CD4-positive, alpha-beta T cell treated with Interleukin-12 subunit alpha and Interleukin-12 subunit beta, for 1 hour (primary cell): Measurements from ENCODE around the gene TRIP12.
"Not testable (repeated sequence)": the region's sequence is repeated elsewhere in the genome, so short reads cannot be mapped to it uniquely, and the experiment has no call there.

ENCODE experiments used
- DNase-seq: peaks from one replicate; pipeline ENCODE4 v3.0.0-alpha.2; 2020

Gene TRIP12

DNA sequence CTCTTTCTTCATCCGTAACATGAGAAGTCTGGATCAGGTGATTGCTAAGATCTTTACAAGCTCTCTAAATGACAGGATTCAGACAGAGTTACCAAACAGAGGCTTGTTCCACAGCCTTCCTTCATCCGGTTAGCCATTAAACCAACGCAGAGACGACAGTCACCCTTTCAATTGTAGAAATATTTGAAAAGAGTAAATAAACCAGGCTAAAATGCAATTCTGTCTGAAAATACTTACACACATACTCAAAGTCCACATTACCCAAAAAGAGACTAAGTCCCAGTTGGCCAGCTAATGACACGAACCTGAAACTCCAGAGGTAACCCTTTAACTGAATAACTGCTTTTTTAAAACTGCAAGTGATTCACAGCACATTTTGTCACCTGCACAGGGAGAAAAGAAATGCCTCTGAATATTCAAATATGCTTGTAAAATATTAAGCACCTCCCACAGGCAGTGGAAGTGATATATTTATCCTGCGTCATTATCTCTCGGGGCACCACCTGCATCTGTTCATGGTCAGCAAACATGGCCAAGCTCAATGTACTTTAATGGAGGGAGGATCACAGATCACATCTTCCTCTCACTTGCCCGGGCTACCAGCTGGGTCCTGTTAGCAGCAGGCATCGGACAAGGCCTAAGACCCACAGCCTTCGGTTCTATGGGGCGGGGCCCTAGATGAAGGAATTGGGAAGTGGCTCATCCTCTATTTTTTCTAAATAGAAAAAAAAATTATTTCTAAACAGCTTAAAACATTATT, 168.7 kb downstream of the TRIP12 start:
- no peak for DNase-seq

DNA sequence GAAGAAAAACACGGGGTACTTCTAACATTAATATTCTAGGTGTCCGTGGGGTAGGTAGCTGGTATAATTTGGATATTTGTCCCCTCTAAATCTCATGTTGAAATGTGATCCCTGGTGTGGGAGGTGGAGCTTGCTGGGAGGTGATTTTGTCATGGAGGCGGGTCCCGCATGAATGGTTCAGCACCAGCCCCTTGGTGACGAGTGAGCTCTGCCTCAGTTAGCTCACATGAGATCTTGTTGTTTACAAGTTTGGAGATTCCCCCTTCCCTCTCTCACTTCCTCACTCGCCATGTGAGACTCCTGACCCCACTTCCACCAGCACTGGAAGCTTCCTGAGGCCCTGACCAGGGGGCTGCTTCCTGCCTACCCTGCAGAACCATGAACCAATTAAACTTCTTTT, 172.0 kb downstream of the TRIP12 start:
- no peak for DNase-seq

DNA sequence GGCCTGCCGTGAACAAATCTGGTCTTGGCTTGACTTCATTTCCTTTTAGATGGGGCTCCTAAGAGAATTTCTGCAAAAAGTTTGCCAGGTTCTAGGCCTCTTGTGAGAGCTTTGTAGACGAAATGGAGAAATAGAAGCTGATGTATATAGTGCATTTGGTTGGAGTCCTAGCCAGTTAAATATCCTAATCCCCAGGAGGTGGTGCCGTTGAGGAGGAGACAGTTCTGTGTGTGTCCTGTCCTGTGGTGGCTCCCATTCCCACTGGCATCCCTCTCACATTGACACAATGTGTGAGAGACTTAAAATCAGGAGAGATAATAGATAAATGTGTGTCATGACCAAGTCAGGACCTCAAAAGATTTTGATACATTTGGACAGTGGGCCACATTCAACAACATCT, 172.9 kb downstream of the TRIP12 start:
- DNase-seq: no peak

DNA sequence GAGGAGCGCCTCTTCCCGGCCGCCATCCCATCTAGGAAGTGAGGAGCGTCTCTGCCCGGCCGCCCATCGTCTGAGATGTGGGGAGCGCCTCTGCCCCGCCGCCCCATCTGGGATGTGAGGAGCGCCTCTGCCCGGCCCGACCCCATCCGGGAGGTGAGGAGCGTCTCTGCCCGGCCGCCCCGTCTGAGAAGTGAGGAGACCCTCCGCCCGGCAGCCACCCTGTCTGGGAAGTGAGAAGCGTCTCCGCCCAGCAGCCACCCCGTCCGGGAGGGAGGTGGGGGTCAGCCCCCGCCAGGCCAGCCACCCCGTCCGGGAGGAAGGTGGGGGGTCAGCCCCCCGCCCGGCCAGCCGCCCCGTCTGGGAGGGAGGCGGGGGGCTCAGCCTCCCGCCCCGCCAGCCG, 179.1 kb downstream of the TRIP12 start:
- DNase-seq: not testable (repeated sequence)

DNA sequence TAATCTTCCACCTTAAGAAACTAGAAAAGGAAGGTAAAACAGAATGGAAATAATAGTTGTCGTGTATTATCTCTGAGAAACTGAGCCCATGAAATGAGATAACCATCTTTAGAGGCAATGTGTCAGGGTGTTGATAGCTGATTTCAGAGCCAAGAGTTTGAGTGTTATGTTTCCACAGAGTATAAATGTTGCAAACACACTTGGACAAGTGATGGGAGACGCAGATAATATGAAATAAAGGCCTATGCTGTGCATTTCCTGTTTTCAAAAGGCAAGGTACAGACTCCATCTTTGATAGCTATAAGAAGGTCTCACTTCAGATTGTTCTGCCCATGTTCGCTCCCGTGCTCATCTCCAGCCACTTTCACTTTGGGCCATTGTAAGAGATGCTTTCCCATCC, 181.5 kb downstream of the TRIP12 start:
- DNase-seq: no peak

DNA sequence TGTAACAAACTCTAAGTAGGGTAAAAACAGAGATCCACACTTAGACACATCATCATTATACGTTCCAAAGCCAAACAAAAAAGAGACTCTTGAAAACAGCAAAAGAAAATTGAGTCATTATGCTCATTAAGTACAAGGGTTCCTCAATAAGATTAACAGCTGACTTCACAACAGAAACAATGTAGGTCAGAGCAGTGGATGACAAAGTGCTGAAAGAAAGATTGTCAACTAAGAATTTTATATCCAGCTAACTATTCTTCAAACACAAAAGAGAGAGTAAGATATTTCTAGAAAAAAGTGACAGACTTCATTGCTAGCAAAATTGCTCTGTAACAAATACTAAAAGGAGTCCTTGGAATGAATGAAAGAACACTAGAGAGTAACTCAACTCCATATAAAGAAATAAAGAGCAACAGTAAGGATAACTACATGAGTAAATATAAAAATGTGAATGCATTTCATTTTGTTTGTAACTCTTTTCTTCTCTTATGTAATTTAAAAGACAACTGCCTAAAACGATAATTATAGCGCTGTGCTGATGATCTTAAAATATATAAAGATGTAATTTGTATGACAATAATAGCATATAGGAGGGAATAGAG, 183.7 kb downstream of the TRIP12 start:
- no peak for DNase-seq

DNA sequence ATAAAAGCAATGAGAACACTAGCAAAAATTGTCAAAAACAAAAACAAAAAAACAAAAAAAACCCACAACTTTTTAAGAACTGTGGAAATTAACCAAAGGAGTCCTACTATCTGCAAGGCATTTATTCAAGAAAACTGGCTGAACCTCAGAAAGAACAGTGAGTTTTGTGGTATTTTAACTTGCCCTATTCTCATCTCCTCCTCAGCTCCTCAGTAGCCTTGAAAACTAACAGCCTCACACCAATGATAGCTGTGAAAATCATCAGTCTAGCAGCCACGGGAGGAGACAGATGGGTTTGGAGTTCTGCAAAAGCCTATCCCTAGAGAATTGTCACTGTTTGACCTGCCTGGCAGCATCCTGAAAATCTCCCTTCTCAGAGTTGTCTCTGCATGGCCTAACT, 187.4 kb downstream of the TRIP12 start:
- DNase-seq: no peak

DNA sequence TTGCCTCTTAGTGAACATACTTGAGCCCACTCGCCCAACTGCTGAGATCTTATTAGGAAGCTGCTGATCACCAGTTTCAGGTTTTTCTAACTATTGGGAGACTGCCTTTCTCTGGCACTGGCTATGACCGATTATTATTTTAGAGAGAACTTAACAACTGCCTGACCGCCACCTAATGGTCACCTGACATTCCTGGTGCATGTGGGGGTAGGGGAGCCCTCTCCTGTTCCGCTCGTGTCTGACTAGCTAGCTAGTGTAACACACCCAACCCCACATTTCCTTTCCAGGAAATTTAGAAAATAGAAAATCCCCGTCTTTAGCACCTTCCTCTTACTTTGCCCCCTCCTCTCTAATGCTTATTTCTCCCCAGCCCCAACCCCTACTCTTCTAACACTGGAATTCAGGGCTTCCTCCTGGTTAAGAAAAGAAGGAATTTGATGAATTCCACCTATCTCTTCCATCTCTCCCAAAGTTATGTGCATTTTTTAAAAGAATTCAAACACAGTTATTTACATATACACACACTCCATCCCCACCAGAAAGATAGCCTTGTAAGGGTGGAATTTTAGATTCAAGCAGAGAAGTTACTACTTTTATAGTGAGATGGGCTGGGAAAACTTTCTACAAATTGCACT, 188.1 kb downstream of the TRIP12 start:
- no peak for DNase-seq

DNA sequence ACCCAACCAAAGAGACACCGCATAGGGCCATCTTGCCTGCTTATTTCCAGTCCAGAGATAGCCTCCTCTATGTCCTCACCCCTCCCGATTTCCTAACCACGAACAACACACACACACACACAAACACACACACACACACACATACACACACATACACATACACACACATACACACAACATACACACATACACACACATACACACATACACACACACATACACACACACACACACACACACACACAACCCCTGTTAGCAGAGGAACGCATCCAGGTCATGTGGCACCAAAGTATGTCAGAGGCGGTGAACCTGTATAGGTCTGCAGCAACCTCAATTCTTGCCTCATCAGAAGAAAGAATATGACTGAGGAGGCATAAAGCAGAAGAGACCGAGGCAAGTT, 188.9 kb downstream of the TRIP12 start:
- DNase-seq: no peak

DNA sequence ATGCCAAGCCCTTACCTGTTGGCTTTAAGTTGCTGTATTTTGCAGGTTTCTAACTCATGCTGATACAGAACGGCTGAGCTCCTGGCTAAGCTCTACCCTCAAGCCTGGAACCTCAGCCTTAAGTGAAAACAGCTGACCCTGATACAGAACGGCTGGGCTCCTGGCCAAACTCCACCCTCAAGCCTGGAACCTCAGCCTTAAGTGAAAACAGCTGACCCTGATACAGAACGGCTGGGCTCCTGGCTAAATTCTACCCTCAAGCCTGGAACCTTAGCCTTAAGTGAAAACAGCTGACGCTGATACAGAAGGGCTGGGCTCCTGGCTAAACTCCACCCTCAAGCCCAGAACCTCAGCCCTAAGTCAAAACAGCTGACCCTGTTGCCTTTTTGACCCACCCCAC, 189.9 kb downstream of the TRIP12 start:
- no peak for DNase-seq

DNA sequence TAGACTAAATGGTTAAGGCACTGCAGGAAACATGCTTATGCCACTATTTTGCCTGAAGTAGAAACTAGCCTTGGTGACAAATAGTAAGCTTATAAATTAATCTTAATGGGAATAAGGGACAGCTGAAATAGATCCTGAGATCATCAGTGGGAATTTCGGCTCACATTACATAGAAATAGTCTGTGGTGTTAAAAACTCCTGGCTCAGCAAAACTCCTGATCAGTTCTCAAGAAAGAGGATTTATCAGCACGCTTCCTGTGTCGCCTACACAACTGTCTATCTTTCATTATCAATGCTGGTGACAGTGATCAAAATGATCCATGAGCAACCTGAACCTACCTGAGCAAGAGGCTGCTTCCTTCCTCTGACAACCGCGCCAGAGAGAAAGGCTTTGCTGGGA, 190.4 kb downstream of the TRIP12 start:
- no peak for DNase-seq

DNA sequence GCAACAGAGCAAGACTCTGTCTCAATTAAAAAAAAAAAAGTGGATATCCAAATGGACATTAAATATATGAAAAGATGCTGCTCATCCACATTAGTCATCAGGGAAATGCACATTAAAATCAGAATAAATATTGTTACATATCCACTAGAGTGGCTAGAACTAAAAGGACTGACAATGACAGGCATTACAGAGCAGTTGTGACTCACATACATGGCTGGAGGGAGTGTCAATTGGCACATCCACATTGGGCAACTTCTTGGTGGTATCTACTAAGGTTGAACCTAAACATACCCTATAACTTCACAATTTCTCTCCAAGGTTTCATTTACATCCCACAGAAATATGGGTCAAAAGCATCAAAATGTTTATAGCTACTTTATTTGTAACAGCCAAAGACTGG, 193.4 kb downstream of the TRIP12 start:
- no peak for DNase-seq

DNA sequence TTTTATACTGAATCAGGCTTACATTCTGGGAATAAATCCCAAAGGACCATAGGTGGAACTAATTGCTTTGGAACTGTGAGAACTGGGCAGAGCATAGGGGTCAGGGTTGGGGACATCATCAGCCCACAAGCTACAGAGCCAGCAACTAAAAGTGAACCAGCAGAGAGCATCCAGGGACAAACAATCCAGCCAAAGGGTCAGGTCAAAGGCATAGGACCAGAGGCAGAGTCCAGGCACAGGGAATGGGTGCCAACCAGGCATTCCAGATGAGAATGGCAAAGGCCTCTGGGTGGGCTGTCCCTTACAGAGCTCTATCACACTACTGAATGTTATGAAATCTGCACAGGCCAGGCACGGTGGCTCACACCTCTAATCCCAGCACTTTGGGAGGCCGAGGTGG, 195.2 kb downstream of the TRIP12 start:
- no peak for DNase-seq

DNA sequence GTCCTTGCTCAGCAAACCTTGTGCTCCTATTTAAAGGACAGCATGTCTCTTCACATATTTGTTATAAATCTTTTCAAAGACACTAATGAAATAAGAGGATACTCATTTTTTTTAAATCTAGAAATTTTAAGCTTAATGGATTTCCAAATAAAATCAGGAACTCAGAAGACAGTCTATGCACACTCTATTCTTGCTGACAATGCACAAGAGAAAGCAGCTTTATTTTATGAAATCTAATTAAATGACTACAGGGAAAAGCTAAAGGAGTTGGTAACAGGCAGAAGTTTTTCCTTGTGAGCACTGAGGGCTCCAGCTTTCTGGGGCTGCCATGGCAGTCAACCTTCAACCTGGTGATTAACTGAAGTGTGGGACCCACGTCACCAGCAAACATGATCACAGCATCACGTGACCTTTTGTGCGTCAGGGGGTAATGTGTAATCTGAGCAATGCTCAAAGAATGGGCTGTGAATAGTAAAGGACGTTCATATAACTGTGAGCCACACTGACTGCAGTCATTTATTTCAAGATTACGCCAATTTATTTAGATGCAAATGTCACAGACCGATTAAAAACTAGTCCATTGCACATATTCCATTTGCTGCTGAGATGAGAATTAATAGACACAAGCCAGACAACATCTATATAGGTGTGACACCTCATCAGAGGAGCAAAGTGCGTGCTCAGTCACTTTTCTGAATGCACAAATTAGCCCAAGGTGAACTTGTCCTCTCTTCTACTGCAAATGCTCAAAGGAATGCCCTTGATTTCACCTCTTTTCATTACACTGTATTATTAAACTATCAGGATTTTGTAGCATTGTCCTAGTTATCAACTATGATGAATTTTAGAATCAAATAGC, 195.9 kb downstream of the TRIP12 start:
- DNase-seq: no peak

DNA sequence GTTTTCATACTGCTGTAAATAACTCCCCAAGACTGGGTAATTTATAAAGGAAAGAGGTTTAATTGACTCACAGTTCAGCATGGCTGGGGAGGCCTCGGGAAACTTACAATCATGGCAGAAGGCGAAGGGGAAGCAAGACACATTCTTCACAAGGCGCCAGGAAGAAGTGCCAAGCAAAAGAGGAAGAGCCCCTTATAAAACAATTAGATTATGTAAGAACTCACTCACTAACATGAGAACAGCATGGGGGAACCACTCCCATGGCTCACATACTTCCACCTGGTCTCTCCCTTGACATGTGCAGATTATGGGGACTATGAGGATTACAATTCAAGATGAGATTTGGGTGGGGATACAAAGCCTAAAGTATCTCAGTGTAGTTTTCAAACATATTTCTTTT, 198.6 kb downstream of the TRIP12 start:
- DNase-seq: not testable (repeated sequence)

DNA sequence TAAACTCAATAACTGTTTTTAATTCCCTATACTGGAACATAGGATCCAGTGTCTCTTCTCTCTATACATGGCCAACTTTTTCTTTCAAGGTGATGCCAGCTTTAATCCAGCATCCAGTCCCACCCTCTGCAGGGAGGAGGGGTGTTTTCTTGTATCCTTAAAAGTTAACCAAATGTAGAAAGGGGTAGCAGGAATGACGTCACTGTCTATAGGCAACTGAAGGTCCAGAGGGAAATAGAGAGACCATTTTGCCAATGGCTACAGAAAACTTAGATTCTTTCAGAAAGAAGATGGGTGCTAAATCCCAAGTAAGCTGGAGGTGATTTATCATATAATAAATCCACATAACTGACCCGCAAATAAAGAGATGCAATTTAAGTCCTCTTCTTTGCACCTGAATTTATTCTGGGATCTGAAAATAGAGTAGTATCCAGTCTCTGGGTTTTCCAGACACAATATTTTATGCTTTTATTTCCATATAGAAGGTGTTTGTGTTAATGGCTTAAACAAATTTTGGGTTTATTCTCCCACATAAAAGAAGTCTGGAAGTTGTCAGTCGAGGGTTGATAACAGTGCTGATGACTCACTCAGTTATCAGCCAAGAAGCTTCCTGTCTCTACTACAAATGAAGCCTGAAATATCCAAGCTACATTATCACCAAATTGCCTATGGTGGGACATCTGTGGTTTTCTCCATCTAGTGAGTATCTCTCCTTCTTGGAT, 201.7 kb downstream of the TRIP12 start:
- DNase-seq: no peak

DNA sequence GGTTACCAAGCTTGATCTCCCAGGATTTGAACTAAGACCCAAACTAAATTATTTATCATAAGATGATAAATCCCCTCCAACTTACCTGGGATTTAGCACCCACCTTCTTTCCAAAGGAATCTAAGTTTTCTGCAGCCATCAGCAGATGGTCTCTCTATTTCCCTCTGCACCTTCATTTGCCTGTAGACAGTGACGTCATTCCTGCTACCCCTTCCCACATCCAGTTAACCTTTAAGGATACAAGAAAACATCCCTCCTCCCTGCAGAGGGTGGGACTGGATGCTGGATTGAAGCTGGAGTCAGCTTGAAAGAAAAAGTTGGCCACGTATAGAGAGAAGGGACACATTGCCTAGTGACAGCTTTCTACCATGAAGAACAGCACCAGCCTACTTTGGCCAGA, 203.8 kb downstream of the TRIP12 start:
- DNase-seq: no peak

DNA sequence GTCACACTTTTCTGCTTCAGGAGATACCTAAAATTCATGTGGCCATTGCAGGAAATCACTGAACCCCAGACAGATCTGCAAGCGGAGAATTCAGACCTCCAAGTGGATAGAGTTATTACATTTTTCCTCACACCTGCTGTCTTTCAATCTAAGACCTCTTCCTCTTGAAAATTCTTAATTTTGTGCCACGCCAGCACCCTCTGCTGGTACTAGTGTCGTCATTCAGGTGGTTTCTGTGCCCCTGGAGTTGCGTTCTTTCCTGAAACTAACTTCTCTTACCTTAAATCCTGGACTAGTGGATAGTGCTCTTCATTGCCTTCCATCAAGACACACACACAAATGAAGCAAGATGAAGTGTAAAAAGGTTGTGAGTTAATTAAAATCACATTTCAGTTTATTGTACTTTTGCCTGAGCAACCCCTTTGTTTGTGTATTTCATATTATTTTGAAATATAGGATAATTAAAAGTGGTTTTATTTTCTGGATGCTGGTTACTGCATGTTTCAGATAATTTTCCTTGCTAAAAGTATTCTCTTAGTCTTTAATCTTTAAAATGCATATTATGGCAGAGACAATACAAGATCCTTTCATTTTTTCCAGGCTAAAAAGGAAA, 205.8 kb downstream of the TRIP12 start:
- DNase-seq: peak; percentile 24

DNA sequence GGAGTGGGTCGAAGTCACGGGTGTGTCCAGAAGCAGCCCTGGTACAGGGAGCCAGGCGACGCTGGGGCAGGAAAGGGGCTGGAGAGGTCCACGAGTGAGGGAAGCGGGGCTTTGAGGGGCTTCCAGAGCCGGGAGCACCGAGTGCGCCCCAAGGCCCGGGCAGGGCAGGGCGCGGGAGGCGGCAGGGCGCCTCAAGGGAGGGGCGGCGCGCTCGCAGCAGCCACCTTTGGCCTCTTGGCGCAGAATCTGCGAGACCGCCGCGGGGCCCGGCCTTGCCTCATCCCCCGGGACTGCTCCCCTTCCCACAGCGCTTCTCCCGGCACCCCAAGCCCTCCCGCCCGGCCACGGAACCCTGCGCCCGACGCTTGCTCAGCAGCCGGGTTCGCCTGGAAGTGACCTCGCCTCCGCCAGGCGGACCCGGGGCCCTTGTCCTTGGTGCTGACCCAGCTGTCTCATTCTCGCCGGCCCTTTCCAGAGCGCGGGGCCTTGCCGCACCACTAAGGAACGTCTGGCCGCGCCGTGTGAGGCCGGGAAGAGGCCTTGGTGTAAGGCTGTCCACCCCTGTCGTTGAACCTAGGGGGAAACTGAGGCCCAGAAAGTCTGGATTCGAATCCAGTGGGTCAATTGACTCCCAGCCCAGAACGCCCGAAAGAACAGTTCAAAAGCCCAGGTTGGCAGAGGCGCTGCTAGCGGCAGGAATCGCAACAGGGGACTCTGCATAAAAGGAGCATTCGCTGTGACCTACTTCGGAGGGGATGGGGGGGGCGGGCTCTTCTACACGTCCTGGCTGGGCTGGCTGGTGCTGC, 206.9 kb downstream of the TRIP12 start:
- peak; percentile 27 for DNase-seq

DNA sequence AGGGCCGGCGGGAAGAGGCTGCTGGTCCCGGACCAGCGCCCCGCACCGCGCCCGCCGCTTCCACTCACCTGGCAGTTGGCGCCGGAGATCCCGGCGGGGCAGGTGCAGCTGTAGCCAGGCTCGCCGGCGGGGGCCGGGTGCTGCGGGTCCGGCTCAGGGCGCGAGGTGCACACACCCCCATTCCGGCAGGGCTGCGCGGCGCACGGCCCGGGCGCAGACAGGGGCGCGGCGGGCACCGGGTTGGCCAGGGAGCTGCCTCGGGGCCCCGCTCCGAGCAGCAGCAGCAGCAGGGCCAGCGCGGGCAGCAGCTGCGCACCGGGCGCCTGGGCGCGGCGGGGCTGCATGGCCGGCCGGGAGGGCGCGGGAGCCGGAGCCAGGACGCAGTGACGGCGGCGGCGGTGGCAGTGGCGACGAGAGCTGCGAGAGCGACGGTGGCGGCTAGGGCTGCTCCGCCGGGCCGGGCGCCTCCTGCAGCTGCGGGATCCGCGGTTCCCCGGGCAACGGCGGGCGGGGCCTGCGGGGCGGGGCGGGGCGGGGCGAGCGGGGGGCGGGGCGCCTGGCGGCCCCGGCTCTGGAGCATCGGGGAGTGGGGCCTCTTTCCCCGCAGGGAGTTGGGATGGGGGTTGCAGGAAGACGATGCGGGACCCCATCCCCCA, 207.6 kb downstream of the TRIP12 start, which contains the start of gene DNER:
Gene DNER, minus strand, starts transcription at position 476 of the 656 bp plus-strand sequence. Its CDS starts 132 bp downstream, at position 344.
- peak; percentile 47 for DNase-seq
